GM12878 (cell line): ENCODE measurements around the gene QSOX2. TPM values are rescaled to one million over a fixed set of nuclear protein-coding genes. Genes with fewer than 3 reads are reported as not detected.

Experiments used
- ATAC-seq: fragments of 200-7000 bp; cut with Tn5 transposase; 3 replicates; pipeline ENCODE4 v1.9.1; 2020; ENCODE audit warnings: mild to moderate bottlenecking, moderate library complexity
- BruUV-seq: library from RNA; stranded (reverse); fragments of 400-500 nt; replicated peaks from 2 replicates; lab custom pipeline; 2021; lab: Mats Ljungman, UMichigan
- CTCF ChIA-PET: fragments of 300-600 bp; sonication (Branson Sonifier 250); formaldehyde crosslinking; extraction: SDS; loops from one replicate; lab custom pipeline; 2021; ENCODE audit warnings: inconsistent platforms; lab: Yijun Ruan, JAX
- POLR2A ChIA-PET: fragments of 350-600 bp; formaldehyde crosslinking; extraction: SDS; loops from one replicate; lab custom pipeline; 2021; ENCODE audit warnings: inconsistent platforms; lab: Charles Lee
- RAD21 ChIA-PET: fragments of 300-600 bp; sonication (Branson Sonifier 250); formaldehyde crosslinking; loops from one replicate; lab custom pipeline; 2023; ENCODE audit warnings: antibody characterized with exemption; ENCODE audit not compliant: unreplicated experiment; lab: Charles Lee
- SMC1A ChIA-PET: fragments of 300-600 bp; sonication (Branson Sonifier 250); formaldehyde crosslinking; loops from one replicate; lab custom pipeline; 2023; ENCODE audit not compliant: unreplicated experiment, uncharacterized antibody; lab: Charles Lee
- DNase-seq: peaks from one replicate; pipeline ENCODE4 v3.0.0-alpha.2; 2011; ENCODE audit warnings: low read depth, low spot score
- FAIRE-seq: peaks from 3 replicates; lab custom pipeline; 2011; peaks lifted over from hg19 to GRCh38; lab: Jason Lieb, UNC
- H2AFZ ChIP-seq: 2 replicates; pipeline ENCODE4 v1.6.0; 2011; ENCODE audit warnings: low read depth, low read length, control low read depth; ENCODE audit not compliant: control insufficient read depth
- H3K27ac ChIP-seq: 2 replicates; pipeline ENCODE4 v1.5.1; 2011; ENCODE audit warnings: control low read depth; ENCODE audit not compliant: control insufficient read depth, insufficient read depth
- H3K27me3 ChIP-seq, 2 experiments: replicated peaks in 1 of 2; 2 replicates each; pipeline versions ENCODE4 v1.6.0 to v1.6.1; 2011; ENCODE audit warnings: low read length in 1 of 2; ENCODE audit not compliant: control insufficient read depth in 2 of 2, insufficient read depth in 2 of 2
- H3K36me3 ChIP-seq, 2 experiments: 2 replicates each; pipeline ENCODE4 v1.5.1; 2011; ENCODE audit warnings: low read length in 1 of 2; ENCODE audit not compliant: control insufficient read depth in 2 of 2, insufficient read depth in 2 of 2
- H3K4me1 ChIP-seq: 2 replicates; pipeline ENCODE4 v1.6.1; 2011; ENCODE audit warnings: mild to moderate bottlenecking, low read length, moderate library complexity, mixed read lengths; ENCODE audit not compliant: control insufficient read depth, insufficient read depth
- H3K4me2 ChIP-seq: 2 replicates; pipeline ENCODE4 v1.6.0; 2011; ENCODE audit warnings: control low read depth; ENCODE audit not compliant: control insufficient read depth, insufficient read depth
- H3K4me3 ChIP-seq: fragments of 200-600 bp; sonication (generic); 2 replicates; pipeline ENCODE4 v1.5.1; 2016
- H3K79me2 ChIP-seq: 2 replicates; pipeline ENCODE4 v1.6.0; 2011; ENCODE audit warnings: low read length; ENCODE audit not compliant: control insufficient read depth, insufficient read depth
- H3K9ac ChIP-seq: 2 replicates; pipeline ENCODE4 v1.8.0; 2011; ENCODE audit warnings: low read length, control low read depth, mixed read lengths; ENCODE audit not compliant: control insufficient read depth, insufficient read depth
- H3K9me3 ChIP-seq: replicated peaks from 3 replicates; pipeline ENCODE4 v1.5.1; 2011; ENCODE audit warnings: mild to moderate bottlenecking, low read length; ENCODE audit not compliant: control insufficient read depth, insufficient read depth
- H4K20me1 ChIP-seq: 2 replicates; pipeline ENCODE4 v1.6.0; 2011; ENCODE audit not compliant: control insufficient read depth, insufficient read depth
- DPF2 ChIP-seq: fragments of 450-650 bp; IDR thresholded peaks from 2 replicates; pipeline ENCODE4 v1.6.1; 2017; ENCODE audit warnings: mild to moderate bottlenecking
- ESRRA ChIP-seq: IDR thresholded peaks from 2 replicates; pipeline ENCODE4 v1.6.1; 2012; ENCODE audit warnings: mild to moderate bottlenecking, low read length, improper control_type of control experiment
- ETV6 ChIP-seq, 2 experiments: fragments of 450-650 bp in 1 of 2; IDR thresholded peaks in 1 of 2; conservative IDR thresholded peaks in 1 of 2; 2 replicates each; pipeline ENCODE4 v1.6.1; 2014; ENCODE audit warnings: antibody characterized with exemption in 1 of 2, borderline replicate concordance in 1 of 2, low read depth in 1 of 2, mild to moderate bottlenecking in 1 of 2, moderate library complexity in 1 of 2
- FOS ChIP-seq: IDR thresholded peaks from 3 replicates; pipeline ENCODE4 v1.6.1; 2011; ENCODE audit warnings: borderline replicate concordance; ENCODE audit not compliant: insufficient read length; ENCODE audit errors: extremely low read depth
- IKZF1 ChIP-seq: fragments of 450-650 bp; conservative IDR thresholded peaks from 2 replicates; pipeline ENCODE4 v1.6.1; 2017; ENCODE audit warnings: antibody characterized with exemption, mild to moderate bottlenecking
- KLF5 ChIP-seq: fragments of 450-650 bp; IDR thresholded peaks from 2 replicates; pipeline ENCODE4 v1.6.1; 2014; ENCODE audit warnings: mild to moderate bottlenecking; ENCODE audit not compliant: partially characterized antibody
- RELA ChIP-seq: fragments of 450-650 bp; IDR thresholded peaks from 2 replicates; pipeline ENCODE4 v1.8.0; 2014; ENCODE audit warnings: borderline replicate concordance; ENCODE audit not compliant: partially characterized antibody
- RUNX3 ChIP-seq: IDR thresholded peaks from 2 replicates; pipeline ENCODE4 v1.6.1; 2012; ENCODE audit warnings: low read length, inconsistent platforms
- TCF3 ChIP-seq: IDR thresholded peaks from 2 replicates; pipeline ENCODE4 v1.6.1; 2012; ENCODE audit warnings: low read depth, mild to moderate bottlenecking, low read length, borderline replicate concordance; ENCODE audit not compliant: insufficient read depth
- WRNIP1 ChIP-seq: IDR thresholded peaks from 2 replicates; pipeline ENCODE4 v1.6.1; 2011; ENCODE audit warnings: low read depth, low read length, improper control_type of control experiment, borderline replicate concordance
- YBX1 ChIP-seq: fragments of 450-650 bp; IDR thresholded peaks from 2 replicates; pipeline ENCODE4 v1.6.1; 2016; ENCODE audit warnings: antibody characterized with exemption
- WGBS: methylation state at CpG from one replicate; pipeline ENCODE4 v1.1.6; 2016; ENCODE audit warnings: low lambda C conversion rate; ENCODE audit not compliant: insufficient replicate concordance, insufficient coverage; ENCODE audit errors: missing lambda C conversion rate; 5-methylcytosine and 5-hydroxymethylcytosine counted together
- in situ Hi-C: fragments of 300-500 bp; cut with MboI; formaldehyde crosslinking; loops from 9 replicates; pipeline ENCODE4 v1.14.3; 2018; ENCODE audit warnings: mixed read lengths
- intact Hi-C: fragments of 100-400 bp; cut with micrococcal nuclease; formaldehyde crosslinking; loops from one replicate; pipeline ENCODE4 v1.14.2; 2022; ENCODE audit not compliant: unreplicated experiment
- polyA plus RNA-seq, 11 experiments: library from polyadenylated mRNA; depleted of rRNA in 4 of 11; unstranded in 6 of 11; stranded (reverse) in 5 of 11; fragments of >200 nt; fragmentation: Nextera tagmentation in 4 of 11; fragmentation: Illumina TruSeq in 1 of 11; extraction: Ambion mirVana in 4 of 11; extraction: Trizol in 1 of 11; gene quantifications; 1 replicate in 1 of 11; 2 replicates in 10 of 11; pipeline versions ENCODE4 v1.2.1 to v1.2.3, GENCODE V29; 2011 to 2016; ENCODE audit warnings: inconsistent platforms in 2 of 11, missing spikeins in 2 of 11, low read depth in 1 of 11
- total RNA-seq, 4 experiments: library from RNA; depleted of rRNA in 3 of 4; stranded (reverse); fragments of >200 nt in 3 of 4; fragmentation: Illumina TruSeq in 1 of 4; extraction: Trizol in 1 of 4; gene quantifications; 2 replicates each; pipeline versions ENCODE4 v1.2.1 to v1.2.3, GENCODE V29; 2013 to 2021
- TF ChIP-seq, protein P1 (sequence below): fragments of 450-650 bp; conservative IDR thresholded peaks from 2 replicates; pipeline ENCODE4 v1.6.1; 2017; ENCODE audit warnings: mild to moderate bottlenecking, moderate library complexity
- TF ChIP-seq, protein P2 (sequence below): IDR thresholded peaks from 2 replicates; pipeline ENCODE4 v1.6.1; 2011; ENCODE audit warnings: borderline replicate concordance, low read depth, mild to moderate bottlenecking, moderate library complexity, low read length; ENCODE audit not compliant: insufficient read depth, poor library complexity, severe bottlenecking
- TF ChIP-seq, protein P3 (sequence below): IDR thresholded peaks from 2 replicates; pipeline ENCODE4 v1.6.1; 2011; ENCODE audit warnings: low read depth, low read length, improper control_type of control experiment, borderline replicate concordance
- TF ChIP-seq, protein P4 (sequence below): fragments of 450-650 bp; IDR thresholded peaks from 2 replicates; pipeline ENCODE4 v1.6.1; 2017; ENCODE audit warnings: mild to moderate bottlenecking, low read depth, inconsistent platforms; ENCODE audit not compliant: poor library complexity, severe bottlenecking

QSOX2 gene
- total and polyA plus RNA-seq, 10 of the 15 experiments (the other 5 are each of a cell fraction or from before 2014, with no cell fraction given), result 0.34 to 16.1 (median 8.2) TPM

DNA sequence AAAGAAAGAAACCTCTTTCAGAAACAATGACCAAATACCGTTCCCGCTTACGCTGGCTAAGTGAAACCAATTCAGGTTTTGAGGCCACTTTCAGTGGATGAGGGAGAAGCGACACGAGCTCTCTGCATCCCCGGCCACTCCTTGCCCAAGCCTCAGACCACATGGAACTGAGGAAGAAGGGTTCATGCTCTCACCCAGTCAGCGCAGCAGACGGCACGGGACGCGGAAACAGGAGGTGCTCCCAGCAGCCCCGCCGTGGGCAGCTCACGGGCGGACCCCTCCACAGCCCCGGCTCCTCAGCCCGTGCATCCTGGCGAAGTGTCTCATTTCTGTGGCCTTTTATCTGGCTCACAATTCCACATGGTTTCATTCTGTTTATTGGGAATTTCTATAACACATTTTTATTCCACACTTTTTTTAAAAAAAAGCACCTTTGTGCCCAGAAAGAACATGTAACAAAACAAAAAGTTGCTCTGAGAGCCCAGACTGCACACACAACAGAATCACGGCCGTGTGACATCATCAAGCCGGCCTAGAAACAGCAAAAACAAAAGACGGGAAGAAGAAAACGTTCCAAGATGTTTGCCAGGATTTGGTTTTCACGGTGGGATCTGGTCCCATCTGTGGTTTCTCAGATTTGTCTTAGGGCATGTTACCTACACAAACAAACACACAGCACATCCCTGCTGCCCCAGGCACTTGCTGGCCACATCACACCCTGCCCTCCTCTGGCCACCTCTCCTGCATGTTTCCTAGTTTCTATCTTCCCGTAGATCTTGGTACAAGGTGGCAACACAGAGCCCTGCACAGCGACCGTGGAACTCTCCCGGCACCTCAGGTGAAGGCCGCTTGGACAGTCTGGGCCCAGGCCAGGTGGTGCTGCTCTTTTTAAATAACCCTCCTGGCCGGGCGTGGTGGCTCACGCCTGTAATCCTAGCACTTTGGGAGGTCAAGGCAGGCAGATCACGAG, 16.2 kb downstream of the QSOX2 start:
- WGBS, result 90% methylated on average over 33 of the region's 33 CpGs
- TF ChIP-seq, protein P1, sequence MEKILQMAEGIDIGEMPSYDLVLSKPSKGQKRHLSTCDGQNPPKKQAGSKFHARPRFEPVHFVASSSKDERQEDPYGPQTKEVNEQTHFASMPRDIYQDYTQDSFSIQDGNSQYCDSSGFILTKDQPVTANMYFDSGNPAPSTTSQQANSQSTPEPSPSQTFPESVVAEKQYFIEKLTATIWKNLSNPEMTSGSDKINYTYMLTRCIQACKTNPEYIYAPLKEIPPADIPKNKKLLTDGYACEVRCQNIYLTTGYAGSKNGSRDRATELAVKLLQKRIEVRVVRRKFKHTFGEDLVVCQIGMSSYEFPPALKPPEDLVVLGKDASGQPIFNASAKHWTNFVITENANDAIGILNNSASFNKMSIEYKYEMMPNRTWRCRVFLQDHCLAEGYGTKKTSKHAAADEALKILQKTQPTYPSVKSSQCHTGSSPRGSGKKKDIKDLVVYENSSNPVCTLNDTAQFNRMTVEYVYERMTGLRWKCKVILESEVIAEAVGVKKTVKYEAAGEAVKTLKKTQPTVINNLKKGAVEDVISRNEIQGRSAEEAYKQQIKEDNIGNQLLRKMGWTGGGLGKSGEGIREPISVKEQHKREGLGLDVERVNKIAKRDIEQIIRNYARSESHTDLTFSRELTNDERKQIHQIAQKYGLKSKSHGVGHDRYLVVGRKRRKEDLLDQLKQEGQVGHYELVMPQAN, result no peak
- TF ChIP-seq ETV6 (conservative IDR thresholded peaks at IDR 0.05 in 1 of 2, IDR thresholded peaks at IDR 0.05 in 1 of 2; ENCODE audit: borderline replicate concordance in 1 of 2, low read depth in 1 of 2) (no peak), FOS (no peak), YBX1 (no peak), RELA (no peak), WRNIP1 (no peak), KLF5 (no peak), IKZF1 (no peak), ESRRA (no peak), TCF3 (no peak), DPF2 (no peak), RUNX3 (no peak)
- TF ChIP-seq, protein P2, sequence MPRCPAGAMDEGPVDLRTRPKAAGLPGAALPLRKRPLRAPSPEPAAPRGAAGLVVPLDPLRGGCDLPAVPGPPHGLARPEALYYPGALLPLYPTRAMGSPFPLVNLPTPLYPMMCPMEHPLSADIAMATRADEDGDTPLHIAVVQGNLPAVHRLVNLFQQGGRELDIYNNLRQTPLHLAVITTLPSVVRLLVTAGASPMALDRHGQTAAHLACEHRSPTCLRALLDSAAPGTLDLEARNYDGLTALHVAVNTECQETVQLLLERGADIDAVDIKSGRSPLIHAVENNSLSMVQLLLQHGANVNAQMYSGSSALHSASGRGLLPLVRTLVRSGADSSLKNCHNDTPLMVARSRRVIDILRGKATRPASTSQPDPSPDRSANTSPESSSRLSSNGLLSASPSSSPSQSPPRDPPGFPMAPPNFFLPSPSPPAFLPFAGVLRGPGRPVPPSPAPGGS, result no peak
- TF ChIP-seq, protein P3, sequence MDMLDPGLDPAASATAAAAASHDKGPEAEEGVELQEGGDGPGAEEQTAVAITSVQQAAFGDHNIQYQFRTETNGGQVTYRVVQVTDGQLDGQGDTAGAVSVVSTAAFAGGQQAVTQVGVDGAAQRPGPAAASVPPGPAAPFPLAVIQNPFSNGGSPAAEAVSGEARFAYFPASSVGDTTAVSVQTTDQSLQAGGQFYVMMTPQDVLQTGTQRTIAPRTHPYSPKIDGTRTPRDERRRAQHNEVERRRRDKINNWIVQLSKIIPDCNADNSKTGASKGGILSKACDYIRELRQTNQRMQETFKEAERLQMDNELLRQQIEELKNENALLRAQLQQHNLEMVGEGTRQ, result no peak
- TF ChIP-seq, protein P4, sequence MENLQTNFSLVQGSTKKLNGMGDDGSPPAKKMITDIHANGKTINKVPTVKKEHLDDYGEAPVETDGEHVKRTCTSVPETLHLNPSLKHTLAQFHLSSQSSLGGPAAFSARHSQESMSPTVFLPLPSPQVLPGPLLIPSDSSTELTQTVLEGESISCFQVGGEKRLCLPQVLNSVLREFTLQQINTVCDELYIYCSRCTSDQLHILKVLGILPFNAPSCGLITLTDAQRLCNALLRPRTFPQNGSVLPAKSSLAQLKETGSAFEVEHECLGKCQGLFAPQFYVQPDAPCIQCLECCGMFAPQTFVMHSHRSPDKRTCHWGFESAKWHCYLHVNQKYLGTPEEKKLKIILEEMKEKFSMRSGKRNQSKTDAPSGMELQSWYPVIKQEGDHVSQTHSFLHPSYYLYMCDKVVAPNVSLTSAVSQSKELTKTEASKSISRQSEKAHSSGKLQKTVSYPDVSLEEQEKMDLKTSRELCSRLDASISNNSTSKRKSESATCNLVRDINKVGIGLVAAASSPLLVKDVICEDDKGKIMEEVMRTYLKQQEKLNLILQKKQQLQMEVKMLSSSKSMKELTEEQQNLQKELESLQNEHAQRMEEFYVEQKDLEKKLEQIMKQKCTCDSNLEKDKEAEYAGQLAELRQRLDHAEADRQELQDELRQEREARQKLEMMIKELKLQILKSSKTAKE, result no peak

More for the DNA sequence above, 16.2 kb downstream of the QSOX2 start:
- no TSS peak for BruUV-seq
- Histone ChIP-seq H3K4me1 (peaks cover 19% of the 10 kb centered on the region), H3K27ac (no peak overlapping the region), H3K27me3 (no peaks in the 10 kb centered on the region), H3K9me3 (no peaks in the 10 kb centered on the region), H4K20me1 (no peaks in the 10 kb centered on the region), H3K4me3 (no peak overlapping the region), H3K4me2 (no peak overlapping the region), H3K9ac (no peak overlapping the region), H3K79me2 (peaks cover 10% of the 10 kb centered on the region), H3K36me3 (peaks cover 3 to 9% of the 10 kb centered on the region in 2 experiments), H2AFZ (no peak overlapping the region)
- POLR2A ChIA-PET, result no interaction called here
- ATAC-seq (no peak), DNase-seq (no peak), FAIRE-seq (no peak)
- SMC1A ChIA-PET, result no interaction called here
- RAD21 ChIA-PET, result no interaction called here
- intact Hi-C loops (loop anchor here (5.0 kb wide), 1 partner anchor 262 kb away; no protein-coding TSS in a partner anchor), in situ Hi-C loops (no loop called here)
- CTCF ChIA-PET, result interaction anchor here (1.7 to 6.5 kb wide), 3 partner anchors 11 to 38 kb away, joined by 4 to 30 read pairs (median 10); no protein-coding TSS in a partner anchor
